Left ventricle myocardium superior (tissue), 1 donor: ENCODE results near the gene PHOSPHO1. TPM values are rescaled to one million over a fixed set of nuclear protein-coding genes. Genes with fewer than 3 reads are reported as not detected.
A peak's percentile ranks its signal among the peaks of the same experiment; 100 is the strongest.
"Not testable (repeated sequence)": the region's sequence is repeated elsewhere in the genome, so short reads cannot be mapped to it uniquely, and the experiment has no call there.

ENCODE experiments used
- ATAC-seq: fragments of 200-7000 bp; cut with Tn5 transposase; one replicate; pipeline ENCODE4 v1.9.1; 2020; ENCODE audit warnings: mild to moderate bottlenecking, moderate library complexity
- DNase-seq: peaks from one replicate; pipeline ENCODE4 v3.0.0-alpha.2; 2020
- intact Hi-C: fragments of 100-400 bp; cut with micrococcal nuclease; formaldehyde crosslinking; loops from one replicate; pipeline ENCODE4 v1.11.0; 2022
- total RNA-seq: library from RNA; stranded (reverse); fragmentation: NEBNext Ultra II Directional; extraction: Animal tissue kit (Norgen Biotek cat#: 25700); gene quantifications from one replicate; pipeline ENCODE4 v1.2.1, GENCODE V29; 2021
- donor health status: DM: no; HTN: yes; CAD: no; lungs with severe emphysema.

Gene PHOSPHO1
- total RNA-seq, 1 donor from 2014 or later: 0.64 TPM

DNA sequence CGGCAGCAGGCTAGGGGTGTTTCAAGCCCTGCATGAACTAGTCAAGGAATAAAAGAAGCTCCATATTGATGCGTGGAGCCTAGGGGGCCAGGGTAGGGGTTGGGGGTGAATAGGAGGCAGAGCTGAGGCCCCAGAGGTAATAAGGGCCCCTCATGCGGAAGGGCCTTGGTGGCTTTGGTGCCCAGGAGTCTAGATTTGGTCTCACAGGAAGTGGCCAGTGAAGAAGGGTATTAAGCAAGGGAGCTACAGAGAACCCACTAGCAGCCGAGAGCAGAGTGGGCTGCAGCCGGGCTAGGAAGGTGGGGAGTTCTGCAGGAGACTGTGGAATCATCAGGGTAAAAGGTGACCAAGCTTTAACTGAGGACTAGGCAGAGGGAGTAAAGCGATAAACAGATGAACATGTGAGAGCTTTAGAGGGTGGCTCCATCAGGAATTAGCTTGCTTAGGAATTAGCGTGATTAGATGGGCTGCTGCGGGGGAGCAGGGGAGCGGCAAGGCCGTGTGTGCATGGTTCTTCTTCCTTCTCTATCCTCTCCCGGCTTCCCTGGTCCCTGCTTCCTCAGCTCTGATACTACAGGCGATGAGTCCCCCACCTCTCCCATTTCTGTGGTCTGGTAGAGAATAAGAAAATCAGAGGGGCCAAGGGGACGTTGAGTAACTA is 30.0 kb downstream of the PHOSPHO1 start:
- no peak for ATAC-seq
- intact Hi-C loops: no loop called here
- no peak for DNase-seq

DNA sequence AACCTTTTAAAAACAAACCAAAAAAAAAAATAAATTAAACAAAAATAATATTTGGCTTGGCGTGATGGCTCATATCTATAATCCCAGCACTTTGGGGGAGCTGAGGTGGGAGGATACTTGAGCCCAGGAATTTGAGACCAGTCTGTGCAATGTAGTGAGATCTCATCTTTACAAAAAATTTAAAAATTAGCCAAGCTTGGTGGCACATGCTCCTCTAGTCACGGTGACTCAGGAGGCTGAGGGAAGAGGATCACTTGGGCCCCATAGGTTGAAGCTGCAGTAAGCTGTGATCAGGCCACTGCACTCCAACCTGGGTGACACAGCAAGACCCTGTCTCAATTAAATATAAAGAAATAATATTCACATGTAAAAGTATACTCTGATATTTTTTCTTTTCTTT is 32.4 kb downstream of the PHOSPHO1 start:
- intact Hi-C loops: no loop called here
- ATAC-seq (no peak), DNase-seq (no peak)

DNA sequence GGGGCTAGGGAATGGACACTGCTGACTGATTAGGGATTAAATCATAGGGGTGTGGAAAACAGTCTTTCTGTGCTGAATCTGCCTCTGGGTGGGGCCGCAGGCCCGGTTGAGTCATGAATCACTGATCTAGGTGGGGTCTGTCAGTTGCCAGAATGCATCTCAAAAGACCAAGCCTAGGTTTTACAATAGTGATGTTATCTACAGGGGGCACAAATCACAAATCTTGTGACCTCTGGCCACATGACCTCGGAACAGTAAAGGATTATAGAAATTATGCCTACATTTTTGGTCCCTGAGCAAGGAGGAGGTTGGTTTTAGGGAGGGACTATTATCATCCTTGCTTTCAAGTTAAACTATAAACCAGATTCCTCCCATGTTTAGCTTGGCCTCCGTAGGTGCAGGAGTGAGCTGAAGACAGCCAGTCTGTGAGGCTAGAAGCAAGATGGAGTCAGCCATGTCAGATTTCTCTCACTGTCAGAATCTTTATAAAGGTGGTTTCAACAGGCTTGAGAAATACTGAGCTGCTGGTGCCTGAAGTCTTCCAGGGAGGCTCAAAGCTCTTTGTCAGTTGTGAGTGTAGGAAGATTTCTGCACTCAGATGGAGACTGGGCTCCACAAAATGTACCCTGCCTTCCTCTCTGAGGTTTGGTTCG is 33.1 kb downstream of the PHOSPHO1 start:
- intact Hi-C loops: no loop called here
- ATAC-seq (no peak), DNase-seq (no peak)

DNA sequence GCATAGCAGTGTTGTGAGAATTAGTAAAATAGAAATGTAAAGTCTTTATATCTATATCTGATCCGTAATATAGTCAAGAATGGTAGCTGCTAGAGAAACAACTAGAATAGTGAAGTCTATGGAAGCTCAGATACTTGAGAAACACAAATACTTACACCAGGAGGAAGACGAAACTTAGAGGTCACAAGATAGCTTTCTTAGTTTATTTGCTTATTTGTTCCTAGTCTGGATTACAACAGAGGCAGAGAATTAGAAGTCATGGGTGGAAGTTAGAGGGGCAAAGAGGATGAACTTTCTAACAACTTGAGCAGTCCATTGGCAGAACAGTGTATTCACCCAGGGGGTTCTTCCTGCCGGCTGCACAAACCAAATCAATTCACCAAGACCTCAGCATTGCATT is 34.1 kb downstream of the PHOSPHO1 start:
- intact Hi-C loops: no loop called here
- no peak for ATAC-seq
- DNase-seq: no peak

DNA sequence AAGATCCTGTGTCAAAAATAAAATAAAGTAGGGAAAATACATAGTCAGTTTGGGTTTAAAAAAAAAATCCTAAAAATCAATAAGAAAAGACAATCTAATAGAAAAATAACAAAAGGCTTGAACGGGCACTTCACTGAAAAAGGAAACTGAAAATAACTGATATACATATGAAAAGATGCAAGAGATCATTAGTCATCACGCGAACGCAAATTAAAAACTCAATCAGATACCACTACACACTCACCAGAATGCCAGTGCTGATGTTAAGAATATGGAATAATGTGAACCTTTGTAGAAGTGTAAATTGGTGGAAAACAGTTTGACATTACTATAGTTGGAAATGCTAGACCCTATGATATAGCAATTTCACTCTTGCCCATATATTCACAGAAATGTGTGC is 34.8 kb downstream of the PHOSPHO1 start:
- DNase-seq: no peak
- ATAC-seq: no peak
- intact Hi-C loops: no loop called here

DNA sequence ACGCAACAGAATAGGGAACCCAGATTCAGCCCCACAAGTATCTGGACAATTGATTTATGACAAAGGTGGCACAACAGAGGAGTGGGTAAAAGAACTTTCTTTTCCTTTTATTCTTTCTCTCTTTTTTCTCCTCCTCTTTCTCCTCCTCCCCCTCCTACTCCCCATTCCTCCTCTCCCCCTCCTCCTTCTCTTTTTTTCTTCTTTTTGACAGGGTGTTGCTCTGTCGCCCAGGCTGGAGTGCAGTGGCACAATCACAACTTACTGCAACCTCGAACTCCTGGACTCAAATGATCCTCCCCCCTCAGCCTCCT is 36.3 kb downstream of the PHOSPHO1 start:
- no peak for ATAC-seq
- no peak for DNase-seq
- intact Hi-C loops: loop anchor here (5.0 kb wide), 1 partner anchor 33 kb away; no protein-coding TSS in a partner anchor

DNA sequence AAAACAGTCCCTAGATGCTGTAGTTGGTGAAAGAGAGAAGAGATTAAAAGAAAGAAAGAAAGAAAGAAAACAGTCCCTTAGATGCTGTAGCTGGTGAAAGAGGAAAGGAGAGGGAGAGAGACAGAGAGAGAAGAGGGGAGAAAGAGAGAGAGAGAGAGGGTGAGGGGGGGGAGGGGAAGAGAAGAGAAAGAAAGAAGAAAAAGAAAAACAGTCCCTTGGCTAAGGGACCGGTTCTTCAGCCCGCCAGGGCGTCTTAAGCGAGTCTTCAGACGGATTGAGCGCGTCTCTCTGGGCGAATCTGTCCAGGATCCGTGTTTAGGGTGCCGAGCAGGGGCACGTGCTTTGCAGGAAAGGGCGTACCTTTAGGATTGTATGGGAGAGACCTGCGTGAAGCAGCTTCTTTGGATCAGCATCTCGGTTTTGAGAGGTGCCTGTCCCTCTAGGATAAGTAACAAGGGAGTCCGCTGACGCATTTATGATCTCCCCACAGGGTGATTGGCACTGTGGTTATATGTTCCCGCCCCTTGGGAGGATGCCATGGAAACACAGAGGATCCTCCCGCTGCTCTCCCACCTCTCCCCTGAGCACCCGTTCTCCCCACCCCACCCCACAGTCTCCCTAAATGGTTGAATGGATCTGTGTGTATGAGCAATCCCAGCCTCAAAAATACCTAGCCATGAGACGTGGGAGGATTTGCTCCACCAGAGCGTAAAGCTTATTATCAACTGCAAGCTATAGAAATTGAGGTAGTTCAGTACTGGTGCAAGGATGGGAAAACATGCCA is 36.9 kb downstream of the PHOSPHO1 start:
- ATAC-seq (no peak), DNase-seq (peak; percentile 32)
- intact Hi-C loops: loop anchor here (5.0 kb wide), 1 partner anchor 34 kb away; no protein-coding TSS in a partner anchor

DNA sequence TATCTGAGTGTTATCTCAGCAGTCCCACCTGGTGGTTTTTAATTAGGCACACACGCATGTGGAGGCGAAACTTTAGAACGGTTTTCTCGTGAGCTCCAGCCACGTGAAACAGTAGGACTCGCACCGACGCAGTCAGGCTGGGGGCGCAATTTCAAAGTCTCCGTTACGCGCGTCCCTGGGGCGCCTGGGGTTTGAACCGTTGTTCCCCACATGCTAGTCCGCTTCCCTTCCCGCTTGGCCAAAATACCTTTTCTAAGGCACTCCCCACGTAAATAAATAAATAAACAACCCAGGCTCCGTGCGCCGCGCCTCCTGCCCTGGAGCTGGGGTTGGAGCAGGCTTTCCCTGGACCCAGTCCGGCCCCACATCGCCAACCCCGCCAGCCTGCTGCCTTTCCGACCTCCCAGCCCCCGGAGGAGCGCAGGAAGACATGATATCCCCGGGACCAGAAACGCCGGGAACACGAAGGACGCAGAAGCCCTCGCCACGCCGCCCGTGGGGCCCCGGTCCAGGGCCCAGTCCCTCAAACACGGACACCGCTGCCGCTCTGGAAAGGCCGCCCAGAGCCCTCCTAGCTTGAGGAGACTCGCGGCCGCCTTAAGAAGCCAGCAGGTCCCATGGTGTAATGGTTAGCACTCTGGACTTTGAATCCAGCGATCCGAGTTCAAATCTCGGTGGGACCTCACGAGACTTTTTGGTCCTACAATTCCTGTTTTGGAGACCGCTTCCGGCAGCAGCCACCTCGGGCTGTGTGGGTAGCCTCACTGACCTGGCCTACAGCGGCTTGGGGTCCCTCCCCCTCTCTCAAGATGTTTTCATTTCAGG is 38.5 kb downstream of the PHOSPHO1 start:
- peak; percentile 91 for DNase-seq
- ATAC-seq: peak; percentile 92
- intact Hi-C loops: loop anchor here (5.0 kb wide), 1 partner anchor 35 kb away; no protein-coding TSS in a partner anchor

DNA sequence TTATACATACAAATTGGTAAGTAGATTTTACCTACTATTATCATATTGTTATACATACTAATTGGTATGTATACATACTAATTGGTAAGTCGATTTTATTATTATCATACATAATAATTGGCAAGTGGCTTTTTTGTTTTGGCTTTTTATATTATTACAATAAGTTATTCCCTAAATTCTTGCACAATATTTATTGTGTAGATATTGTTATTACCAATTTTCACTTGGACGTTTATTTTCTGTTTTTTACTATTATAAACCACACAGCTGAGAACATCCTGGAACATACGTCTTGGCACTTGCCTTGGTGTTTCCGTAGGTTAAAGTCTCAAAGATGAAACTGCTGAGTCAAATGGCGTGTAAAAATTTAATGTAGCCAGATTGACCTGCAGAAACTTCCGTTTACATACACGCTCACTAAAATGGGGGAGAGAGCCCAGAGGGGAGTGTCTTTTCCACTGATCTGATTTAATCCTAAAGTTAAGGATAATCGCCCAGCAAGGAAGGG is 39.1 kb downstream of the PHOSPHO1 start:
- intact Hi-C loops: loop anchor here (5.0 kb wide), 1 partner anchor 36 kb away; no protein-coding TSS in a partner anchor
- ATAC-seq (no peak), DNase-seq (no peak)

DNA sequence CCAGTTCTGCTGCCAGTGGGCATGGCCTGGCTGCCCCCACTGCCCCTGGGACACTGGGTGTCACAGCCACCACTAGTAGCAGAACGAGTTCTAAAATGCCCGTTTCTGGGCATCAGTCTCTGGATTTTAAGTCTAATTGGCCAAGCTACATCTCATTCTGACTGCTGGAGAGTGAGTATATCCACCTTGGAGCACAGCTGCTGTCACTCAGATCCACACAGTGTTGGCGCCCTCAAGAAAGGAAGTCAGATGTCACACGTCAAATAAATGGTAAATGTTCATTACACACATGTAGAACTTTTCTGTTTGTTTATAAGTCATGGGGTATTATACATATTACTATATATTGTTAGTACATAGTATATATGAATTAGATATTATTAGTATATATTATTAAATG is 39.7 kb downstream of the PHOSPHO1 start:
- intact Hi-C loops: loop anchor here (5.0 kb wide), 1 partner anchor 36 kb away; no protein-coding TSS in a partner anchor
- no peak for ATAC-seq

DNA sequence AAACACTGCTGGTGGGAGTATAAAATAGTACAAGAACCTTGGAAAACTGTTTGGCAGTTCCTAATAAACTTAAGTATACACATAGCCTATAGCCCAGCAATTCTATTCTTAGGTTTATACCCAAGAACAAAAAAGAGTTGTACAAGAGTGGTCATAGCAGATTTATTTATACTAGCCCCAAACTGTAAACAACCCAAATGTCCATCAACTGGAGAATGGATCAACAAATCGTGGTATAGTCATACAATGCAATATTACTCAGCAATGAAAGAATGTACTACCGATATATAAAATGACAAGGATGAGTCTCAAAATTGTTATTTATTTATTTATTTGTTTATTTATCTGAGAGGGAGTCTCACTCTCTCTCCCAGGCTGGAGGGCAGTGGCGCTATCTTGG is 43.3 kb downstream of the PHOSPHO1 start:
- no peak for ATAC-seq
- intact Hi-C loops: no loop called here
- no peak for DNase-seq

More for the DNA sequence above, 39.7 kb downstream of the PHOSPHO1 start:
- no peak for DNase-seq

DNA sequence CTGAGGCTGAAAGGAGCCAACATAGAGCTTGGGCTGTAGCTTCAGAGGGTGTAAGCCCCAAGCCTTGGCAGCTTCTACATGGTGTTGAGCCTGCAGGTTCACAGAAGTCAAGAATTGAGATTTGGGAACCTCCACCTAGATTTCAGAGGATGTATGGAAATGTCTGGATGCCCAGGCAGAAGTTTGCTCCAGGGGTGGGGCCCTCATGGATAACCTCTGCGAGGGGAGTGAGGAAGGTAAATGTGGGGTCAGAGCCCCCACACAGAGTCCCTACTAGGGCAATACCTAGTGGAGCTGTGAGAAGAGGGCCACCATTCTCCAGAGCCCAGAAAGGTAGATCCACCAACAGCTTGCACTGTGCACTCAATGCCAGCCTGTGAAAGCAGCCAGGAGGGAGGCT is 45.2 kb downstream of the PHOSPHO1 start:
- intact Hi-C loops, DNase-seq: not testable (repeated sequence)

DNA sequence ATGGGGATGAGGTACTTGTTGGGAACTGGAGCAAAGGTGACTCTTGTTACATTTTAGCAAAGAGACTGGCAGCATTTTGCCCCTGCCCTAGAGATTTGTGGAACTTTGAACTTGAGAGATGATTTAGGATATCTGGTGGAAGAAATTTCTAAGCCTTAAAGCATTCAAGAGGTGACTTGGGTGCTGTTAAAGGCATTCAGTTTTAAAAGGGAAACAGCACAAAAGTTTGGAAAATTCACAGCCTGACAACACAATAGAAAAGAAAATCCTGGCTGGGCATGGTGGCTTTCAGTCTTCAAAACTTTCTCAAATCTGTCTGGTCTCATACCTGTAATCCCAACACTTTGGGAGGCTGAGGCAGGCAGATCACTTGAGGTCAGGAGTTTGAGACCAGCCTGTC is 46.1 kb downstream of the PHOSPHO1 start:
- ATAC-seq, DNase-seq, intact Hi-C loops: not testable (repeated sequence)

More for the DNA sequence above, 45.2 kb downstream of the PHOSPHO1 start:
- ATAC-seq: not testable (repeated sequence)

DNA sequence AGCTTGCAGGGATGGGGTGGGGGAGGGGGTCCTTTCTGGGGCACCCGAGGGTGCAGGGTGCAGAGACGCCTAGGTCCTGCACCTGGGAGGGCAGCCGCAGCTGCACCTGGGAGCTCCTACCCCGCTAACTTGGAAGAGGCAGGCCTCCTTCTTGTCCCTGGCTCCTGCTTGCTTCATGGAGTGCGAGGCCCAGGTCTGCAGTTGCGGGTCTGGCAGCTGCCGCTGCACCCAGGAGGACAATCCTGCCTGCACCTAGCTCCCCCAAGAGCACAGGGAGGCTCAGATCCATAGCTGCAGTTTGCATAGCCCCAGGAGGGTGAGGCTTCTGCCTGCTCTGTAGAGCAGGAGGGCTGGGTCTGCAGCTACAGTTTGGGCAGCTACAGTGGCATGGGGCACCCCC is 46.8 kb downstream of the PHOSPHO1 start:
- ATAC-seq: no peak

DNA sequence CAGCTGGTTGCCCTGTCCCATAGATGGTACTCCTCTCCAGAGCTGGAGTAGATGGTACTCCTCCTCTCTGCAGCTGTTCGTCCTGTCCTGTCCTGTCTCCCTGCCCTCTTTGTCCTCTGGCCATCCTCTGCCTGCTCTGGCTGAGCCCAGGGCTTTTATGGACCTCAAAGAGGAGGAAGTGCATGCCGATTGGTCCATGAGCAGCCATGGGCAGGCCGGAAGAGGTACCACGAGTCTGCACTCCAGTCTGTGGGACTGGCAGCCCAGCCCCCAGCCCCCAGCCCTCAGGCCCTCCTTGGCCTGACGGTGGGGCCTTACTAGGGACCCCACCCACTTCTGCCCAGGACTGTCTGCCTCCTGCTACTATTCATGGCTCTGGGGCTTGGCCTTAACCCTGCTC is 47.2 kb downstream of the PHOSPHO1 start:
- ATAC-seq (no peak), DNase-seq (no peak)
- intact Hi-C loops: no loop called here

More for the DNA sequence above, 46.8 kb downstream of the PHOSPHO1 start:
- DNase-seq: no peak
- intact Hi-C loops: no loop called here

DNA sequence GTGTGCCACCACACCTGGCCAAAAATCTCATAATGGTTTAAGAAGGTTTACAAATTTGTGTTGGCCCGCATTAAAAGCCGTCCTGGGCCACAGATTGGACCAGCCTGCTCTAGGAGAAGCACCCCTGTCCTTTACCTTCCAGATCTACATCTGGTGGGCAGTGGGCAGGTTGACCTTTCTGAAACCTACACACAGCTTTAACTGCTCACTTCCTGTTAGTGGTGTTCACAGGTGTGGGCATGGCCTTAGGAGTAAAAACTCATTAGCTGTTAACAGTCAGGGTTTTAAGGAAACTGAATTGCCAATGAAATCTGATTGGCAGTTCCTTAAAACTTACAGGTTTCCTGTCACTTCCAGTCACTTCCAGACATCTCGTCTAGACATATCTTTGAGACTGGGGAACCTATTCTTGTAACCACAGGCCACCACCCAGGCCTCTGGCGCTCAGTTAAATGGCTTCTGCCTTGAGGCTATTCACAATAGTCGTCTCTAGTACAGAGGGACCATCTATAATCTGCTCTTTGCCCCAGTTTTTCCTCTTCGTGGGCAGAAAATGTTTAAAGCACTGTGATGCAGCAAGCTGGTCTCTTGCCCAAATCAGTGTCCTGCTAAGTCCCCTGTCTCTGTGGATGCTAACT is 49.5 kb downstream of the PHOSPHO1 start:
- no peak for ATAC-seq
- DNase-seq: no peak
- intact Hi-C loops: no loop called here

DNA sequence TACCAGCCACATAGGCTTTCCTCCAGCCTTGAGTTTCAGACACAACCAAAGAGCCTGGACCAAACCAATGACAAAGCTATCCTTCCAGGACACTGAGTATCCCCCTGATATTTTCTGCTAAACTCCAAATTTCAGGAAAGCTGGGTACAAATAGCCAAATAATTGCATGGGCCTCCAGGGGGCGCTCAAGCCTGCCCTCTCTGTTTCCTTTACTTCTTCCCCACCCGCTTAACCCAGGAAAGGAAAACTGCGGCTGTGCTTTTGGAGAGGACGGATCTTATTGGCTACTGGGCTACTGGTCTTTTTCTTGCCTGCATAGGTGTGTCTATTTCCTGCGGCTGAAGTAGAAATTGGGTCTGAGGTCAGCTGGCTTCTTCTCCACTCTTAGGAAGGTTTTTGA is 50.3 kb downstream of the PHOSPHO1 start:
- DNase-seq (peak; percentile 75), ATAC-seq (peak; percentile 63)
- intact Hi-C loops: no loop called here

DNA sequence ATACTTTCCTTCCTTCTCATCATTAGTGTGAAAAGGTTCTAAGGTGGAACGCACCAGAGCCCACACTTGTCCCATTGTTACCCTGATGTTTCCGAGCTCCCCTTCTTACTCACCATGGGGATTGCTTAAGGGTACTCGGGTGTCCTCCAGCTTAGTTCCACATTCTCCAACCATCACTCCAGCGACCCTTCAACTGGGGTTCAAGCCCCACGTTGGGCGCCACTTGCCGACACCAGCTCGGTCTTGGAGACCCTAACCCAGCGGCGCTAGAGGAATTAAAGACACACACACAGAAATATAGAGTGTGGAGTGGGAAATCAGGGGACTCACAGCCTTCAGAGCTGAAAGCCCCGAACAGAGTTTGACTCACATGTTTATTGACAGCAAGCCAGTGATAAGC is 54.6 kb downstream of the PHOSPHO1 start:
- intact Hi-C loops, ATAC-seq: not testable (repeated sequence)

More for the DNA sequence above, 54.6 kb downstream of the PHOSPHO1 start:
- DNase-seq: not testable (repeated sequence)
